Glomerular visceral epithelial cell (primary cell): ENCODE measurements around the gene C1orf74.

Source experiments
- DNase-seq: peaks from one replicate; pipeline ENCODE4 v3.0.0-alpha.2; 2016; ENCODE audit errors: extremely low spot score

The C1orf74 gene

DNA sequence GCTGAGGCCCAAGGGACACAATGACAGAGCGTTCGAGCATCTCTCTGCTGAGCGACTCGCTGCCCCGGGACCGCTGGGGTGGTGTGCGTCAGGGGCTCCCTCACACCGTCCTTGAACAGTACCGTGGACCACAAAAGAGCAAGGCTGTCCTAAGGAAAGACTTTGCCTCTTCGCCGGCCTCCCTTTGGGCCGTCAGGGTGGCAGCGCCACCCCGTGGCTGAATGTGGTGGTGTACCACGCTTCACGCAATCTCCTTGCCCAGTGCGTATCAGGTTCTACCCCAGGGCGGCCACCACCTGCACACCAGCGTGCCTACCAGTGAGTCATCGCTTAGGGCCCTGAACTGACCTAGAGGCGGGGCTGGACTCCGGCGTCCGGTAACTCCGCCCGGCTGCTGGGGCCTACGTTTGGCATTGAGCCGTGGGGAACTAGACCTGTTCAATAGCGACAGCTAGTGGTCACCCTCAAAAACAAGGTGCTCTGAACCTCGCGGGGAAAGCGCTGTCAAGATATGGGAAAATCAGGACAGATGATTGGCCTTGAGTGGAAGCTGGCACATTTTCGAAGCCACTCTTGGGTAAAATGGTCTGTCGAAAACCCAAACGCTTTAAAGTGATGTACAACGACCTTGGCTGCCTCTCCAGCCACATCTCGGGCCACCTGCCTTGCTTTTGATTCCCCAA is 36.6 kb downstream of the C1orf74 start:
- peak; percentile 98 for DNase-seq

DNA sequence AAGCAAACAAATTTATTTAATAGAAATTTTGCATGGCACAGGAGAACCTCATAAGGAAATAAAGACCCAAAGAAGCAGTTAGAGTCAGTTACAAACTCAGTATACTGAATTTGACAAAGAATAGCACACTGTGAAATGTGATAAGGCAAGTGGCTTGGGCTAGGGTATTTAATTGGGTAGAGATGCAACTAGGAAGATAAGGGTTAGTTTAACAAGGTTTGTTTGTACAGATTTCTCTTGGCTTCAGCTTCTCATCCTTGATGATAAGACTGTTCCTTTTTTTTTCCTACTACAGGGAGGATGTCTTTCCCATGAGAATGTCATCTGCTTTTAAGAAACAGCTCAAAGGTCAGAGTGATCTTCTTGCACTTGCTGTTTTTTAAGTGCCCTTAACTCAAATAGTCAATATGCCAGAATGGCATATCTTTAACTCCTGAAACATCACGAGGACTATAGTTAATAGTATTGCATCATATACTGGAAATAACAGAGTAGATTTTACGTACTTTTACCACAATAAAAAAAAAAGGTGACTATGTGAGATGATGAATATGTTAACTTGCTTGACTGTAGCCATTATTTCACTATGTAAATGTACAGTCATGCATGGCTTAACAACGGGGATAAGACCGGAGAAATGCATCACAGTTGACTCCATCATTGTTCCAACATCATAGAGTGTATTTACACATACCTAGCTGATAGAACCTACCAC is 37.8 kb downstream of the C1orf74 start:
- DNase-seq: no peak

DNA sequence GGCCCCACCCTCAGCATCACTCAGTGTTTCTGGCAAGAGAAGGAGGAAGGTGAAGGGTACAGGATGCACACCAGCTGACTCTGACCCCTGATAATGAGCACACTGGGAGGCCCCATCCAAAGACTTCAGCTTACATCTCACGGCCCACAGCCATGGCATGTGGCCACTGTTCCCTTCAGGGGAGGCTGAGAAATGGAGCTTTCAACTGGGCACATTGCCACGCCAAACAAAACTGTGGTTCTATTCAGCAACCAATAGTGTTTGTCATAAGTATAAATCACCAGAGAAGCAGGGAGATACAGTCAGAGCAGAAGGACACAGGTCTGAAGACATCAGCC is 41.2 kb downstream of the C1orf74 start:
- DNase-seq: peak; percentile 73

DNA sequence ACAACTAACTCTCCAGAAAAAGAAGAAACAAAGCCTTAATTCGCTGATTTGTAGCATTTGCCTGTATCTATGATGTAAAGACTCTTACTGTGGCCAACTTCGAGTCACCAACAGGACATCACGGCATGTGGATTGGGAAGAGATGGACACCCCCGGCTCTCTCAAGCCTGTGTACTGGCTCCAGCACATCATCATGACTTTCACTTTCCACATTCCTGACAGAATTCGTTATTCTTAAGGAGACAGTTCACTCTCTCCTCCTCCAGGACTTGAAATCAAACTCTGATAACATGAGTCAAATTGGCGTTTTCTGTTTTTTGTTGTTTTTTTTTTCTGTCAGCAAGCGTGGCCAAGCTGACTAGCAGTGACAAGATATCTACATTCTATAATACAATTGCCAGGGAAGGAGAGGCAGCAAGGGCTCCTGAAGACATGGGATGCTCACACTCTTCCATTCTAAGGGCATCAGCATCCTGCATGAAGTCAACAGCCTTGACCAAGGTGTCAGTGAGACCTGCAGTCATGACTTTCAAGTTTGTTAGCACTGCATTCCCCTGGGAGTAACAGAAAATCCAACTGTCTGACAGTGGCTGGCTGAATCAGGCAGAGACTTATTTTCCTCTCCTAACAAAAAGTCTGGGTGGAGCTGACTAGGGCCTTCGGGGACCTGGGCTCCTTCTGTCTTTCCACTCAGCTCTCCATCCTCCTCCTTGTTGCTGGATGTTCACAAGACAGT is 41.8 kb downstream of the C1orf74 start:
- peak; percentile 43 for DNase-seq

DNA sequence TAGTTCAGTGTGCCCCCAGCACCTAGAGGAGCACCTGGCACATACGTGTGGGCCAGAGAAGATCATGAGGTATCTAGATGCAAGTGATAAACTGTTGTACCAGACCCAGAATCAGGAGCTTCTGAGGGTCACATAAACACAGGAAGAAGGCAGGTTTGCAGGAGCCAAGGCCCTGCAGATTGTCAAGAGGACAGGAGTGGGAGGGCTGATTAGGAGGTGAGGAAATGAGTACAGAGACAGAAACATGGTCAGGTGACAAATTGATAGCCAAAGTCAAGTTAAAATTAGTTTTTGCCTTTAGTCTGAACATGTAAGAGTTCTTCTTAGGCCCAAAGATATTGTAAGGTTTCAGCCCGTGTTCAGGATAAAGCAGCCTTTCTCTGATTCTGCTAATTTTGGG is 42.5 kb downstream of the C1orf74 start:
- DNase-seq: no peak

DNA sequence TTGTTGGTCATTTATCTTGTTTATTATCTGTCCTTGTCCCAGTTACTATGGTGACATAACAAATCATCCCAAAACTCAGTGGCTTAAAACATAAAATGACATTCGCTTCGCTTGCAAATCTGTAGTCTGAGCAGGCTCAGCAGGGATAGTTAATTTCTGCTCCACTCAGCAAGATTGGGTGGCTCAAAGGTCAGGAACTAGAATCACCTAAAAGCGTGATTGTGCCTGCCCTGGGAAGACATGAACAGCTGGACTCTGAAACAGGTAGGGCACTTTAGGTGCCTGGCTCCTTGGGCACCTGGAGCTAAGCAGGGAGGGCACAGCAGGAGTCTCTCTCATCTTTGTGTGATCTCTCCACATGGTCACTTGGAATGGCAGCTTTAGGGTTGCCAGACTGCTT is 43.2 kb downstream of the C1orf74 start:
- no peak for DNase-seq

DNA sequence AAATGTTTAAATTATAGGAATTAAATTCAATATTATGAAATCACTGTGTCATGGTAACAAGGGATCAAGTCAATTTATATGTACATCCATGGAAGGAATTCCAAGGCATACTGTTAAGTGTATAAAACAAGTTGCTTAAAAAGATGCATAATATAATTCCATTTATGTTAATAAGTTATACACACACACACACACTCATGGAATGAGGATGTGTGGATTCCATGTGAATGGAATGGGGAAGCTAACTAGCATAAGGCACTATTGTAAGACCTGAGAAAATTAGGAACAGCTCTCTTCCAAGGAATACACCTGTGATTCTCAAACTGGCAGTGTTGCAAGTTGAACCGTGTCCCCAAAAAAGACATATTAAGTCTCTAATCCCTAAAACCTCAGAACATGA is 46.1 kb downstream of the C1orf74 start:
- no peak for DNase-seq

DNA sequence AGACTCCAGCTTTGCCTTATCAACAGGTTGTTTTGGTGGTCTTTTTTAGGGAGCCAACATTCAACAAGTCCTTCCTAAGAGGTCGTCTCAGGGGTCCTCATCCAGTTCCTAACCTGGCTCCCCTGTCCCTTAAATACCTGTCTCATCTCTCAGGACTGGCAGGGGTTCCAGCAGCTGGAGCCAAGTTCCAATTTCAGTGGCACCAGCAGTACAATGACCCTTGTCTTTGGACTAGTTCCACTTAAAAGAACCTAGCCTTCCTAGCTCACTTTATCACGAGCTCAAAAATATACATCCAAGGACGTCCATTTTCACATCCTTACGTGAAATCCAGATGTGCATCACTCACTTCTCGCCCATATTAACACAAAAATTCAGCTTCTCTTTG is 47.2 kb downstream of the C1orf74 start:
- DNase-seq: no peak

DNA sequence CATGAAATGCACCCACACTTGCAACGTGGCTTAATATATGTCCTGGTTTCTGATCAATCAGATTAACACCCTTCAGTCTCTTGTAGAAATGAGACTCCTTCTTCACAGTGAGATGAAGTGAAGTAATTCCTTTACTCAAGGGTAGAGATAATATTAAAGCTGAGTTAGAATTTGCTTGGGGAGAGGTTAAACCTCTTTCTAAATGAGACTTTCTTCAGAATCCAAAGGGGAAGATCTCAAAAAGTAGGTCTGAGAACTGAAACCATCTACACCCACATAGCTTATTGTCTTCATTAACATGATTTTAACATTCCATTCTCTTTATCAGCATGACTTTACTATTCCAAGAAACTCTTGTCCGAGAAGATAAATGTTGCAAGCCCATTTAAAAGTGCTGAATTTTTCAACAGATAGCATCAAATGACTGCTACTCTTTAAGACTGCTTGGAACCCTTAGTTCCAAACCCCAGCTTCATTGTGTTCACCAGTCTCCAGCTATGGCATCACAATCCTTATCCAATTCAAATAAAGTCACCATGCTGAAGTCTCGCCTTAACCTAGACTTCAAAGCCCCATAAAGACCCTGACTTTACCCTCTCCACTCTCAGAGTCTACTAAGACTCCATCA is 47.8 kb downstream of the C1orf74 start:
- DNase-seq: no peak

DNA sequence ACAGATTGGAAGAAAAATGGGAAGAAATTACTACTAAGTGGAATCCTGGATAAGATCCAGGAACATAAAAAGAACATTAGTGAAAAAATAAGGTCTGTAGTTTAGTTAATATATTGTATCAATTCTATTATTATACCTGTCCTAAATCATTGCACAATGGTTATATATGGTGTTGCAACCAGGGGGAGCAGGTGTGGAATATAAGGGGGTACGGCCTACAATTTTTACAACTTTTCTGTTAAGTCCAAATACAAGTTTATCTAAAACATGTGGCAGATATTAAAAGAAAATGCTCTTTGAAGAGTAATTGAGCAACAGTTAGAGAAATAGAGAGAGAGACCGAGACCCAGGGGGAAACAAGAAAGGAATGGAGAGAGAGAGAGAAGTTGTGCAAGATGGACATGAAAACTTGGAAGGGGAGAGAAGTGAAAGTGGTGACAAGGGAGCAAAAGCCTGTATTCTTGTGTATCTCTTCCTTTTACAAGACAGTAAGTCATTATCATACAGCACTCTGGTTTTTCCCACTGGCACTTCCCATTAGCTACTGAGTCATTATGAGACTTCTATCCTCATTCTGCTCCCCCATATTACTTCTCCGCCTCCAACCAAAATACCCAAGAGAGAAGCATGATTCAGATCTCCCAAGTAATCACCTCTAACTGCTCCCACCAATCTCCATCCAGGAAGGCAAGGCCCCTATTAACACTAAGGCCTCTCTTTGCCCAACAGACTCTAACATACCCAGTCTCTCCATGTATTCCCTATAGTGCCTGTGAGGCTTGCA is 50.8 kb downstream of the C1orf74 start:
- no peak for DNase-seq

DNA sequence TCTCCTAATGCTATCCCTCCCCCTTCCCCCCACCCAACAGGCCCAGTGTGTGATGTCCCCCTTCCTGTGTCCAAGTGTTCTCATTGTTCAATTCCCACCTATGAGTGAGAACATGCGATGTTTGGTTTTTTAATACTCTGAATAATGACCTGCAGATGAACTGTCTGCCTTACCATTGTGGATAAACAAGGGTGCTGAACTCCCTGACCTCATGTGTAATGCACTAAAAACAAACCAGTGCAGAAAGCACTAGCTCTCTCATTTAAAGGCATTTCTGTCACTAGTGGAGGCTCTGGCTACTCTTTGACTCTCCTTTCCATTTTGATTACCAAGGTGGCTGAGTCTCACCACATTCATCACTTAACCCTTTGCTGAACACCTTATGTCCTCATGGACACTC is 51.6 kb downstream of the C1orf74 start:
- no peak for DNase-seq

DNA sequence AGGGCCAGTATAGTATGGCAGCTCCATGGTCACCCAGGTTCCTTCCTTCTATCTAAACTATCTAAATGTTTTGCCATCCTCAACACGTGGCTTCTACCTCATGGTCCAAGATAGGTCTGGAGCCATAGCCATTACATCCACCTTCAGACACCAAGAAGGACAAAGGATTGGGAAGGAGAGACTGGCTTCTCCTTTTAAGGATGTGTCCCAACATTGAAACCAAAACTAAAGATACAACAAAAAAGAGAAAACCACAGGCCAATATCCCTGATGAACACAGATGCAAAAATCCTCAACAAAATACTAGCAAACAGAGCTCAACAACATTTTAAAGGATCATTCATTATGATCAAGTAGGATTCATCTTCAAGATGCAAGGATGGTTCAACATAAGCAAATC is 54.9 kb downstream of the C1orf74 start:
- no peak for DNase-seq
